Neutrophil (primary cell): ENCODE results near the gene CDT1.

Experiments
- H3K27ac ChIP-seq: fragments of 200-600 bp; sonication (generic); 2 replicates; pipeline ENCODE4 v1.5.1; 2016; ENCODE audit warnings: mild to moderate bottlenecking, moderate library complexity
- H3K27me3 ChIP-seq: fragments of 200-600 bp; sonication (generic); 2 replicates; pipeline ENCODE4 v1.6.0; 2016; ENCODE audit warnings: mild to moderate bottlenecking
- H3K36me3 ChIP-seq: fragments of 200-600 bp; sonication (generic); 2 replicates; pipeline ENCODE4 v1.5.1; 2017
- H3K4me1 ChIP-seq, 2 experiments: fragments of 200-600 bp in 1 of 2; sonication (generic) in 1 of 2; 1 replicate in 1 of 2; 2 replicates in 1 of 2; pipeline versions ENCODE4 v1.5.1 to v1.6.1; 2013 to 2016; ENCODE audit warnings: low read depth in 1 of 2, low read length in 1 of 2, mild to moderate bottlenecking in 1 of 2, moderate library complexity in 1 of 2; ENCODE audit not compliant: control insufficient read depth in 1 of 2, insufficient read depth in 1 of 2
- H3K4me3 ChIP-seq, 2 experiments: fragments of 200-600 bp in 1 of 2; sonication (generic) in 1 of 2; 1 replicate in 1 of 2; 2 replicates in 1 of 2; pipeline ENCODE4 v1.5.1; 2013 to 2016; ENCODE audit warnings: low read depth in 1 of 2, low read length in 1 of 2, mild to moderate bottlenecking in 1 of 2, moderate library complexity in 1 of 2
- H3K9me3 ChIP-seq: fragments of 200-600 bp; sonication (generic); 2 replicates; pipeline ENCODE4 v1.5.1; 2016
- TF ChIP-seq, protein P1 (sequence below): fragments of 200-600 bp; sonication (generic); IDR thresholded peaks from 2 replicates; pipeline ENCODE4 v1.5.1; 2016; ENCODE audit warnings: antibody characterized with exemption

The CDT1 gene

DNA sequence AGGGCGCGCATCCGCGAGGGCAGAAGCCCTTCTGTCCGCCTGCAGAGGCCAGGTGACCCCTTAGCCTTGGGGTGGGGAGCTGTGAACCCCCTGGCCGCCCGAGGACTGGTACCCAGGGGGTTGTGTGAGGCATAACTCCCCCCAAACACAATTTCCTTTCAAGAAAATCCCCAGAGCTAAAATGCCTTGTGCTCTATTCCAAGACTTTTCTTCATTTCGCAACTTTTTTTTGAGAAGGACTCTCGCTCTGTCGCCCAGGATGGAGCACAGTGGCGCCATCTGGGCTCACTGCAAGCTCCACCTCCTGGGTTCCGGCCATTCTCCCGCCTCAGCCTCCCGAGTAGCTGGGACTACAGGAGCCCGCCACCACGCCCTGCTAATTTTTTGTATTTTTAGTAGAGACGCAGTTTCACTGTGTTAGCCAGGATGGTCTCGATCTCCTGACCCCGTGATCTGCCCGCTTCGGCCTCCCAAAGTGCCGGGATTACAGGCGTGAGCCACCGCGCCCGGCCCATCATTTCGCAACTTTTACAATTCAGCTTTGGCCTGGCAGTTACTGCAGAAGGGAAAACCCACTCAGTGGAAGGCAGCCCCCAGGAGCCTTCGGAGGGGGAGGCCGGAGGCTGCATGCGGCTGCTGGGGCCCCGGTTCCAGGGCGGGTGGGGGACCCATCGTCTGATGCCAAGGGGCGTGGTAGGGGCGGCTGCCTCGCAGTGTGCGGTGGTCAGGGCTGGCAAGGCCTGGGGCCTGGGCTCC lies 9.1 kb downstream of the CDT1 start:
- Histone ChIP-seq H3K4me3 (peak overlapping the region; percentile 85), H3K27me3 (no peaks in the 10 kb centered on the region), H3K27ac (peak overlapping the region; percentile 82), H3K4me1 (peaks cover 33 to 40% of the 10 kb centered on the region in 2 experiments), H3K36me3 (peaks cover 49% of the 10 kb centered on the region), H3K9me3 (no peaks in the 10 kb centered on the region)
- TF ChIP-seq, protein P1, sequence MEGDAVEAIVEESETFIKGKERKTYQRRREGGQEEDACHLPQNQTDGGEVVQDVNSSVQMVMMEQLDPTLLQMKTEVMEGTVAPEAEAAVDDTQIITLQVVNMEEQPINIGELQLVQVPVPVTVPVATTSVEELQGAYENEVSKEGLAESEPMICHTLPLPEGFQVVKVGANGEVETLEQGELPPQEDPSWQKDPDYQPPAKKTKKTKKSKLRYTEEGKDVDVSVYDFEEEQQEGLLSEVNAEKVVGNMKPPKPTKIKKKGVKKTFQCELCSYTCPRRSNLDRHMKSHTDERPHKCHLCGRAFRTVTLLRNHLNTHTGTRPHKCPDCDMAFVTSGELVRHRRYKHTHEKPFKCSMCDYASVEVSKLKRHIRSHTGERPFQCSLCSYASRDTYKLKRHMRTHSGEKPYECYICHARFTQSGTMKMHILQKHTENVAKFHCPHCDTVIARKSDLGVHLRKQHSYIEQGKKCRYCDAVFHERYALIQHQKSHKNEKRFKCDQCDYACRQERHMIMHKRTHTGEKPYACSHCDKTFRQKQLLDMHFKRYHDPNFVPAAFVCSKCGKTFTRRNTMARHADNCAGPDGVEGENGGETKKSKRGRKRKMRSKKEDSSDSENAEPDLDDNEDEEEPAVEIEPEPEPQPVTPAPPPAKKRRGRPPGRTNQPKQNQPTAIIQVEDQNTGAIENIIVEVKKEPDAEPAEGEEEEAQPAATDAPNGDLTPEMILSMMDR = no peak

DNA sequence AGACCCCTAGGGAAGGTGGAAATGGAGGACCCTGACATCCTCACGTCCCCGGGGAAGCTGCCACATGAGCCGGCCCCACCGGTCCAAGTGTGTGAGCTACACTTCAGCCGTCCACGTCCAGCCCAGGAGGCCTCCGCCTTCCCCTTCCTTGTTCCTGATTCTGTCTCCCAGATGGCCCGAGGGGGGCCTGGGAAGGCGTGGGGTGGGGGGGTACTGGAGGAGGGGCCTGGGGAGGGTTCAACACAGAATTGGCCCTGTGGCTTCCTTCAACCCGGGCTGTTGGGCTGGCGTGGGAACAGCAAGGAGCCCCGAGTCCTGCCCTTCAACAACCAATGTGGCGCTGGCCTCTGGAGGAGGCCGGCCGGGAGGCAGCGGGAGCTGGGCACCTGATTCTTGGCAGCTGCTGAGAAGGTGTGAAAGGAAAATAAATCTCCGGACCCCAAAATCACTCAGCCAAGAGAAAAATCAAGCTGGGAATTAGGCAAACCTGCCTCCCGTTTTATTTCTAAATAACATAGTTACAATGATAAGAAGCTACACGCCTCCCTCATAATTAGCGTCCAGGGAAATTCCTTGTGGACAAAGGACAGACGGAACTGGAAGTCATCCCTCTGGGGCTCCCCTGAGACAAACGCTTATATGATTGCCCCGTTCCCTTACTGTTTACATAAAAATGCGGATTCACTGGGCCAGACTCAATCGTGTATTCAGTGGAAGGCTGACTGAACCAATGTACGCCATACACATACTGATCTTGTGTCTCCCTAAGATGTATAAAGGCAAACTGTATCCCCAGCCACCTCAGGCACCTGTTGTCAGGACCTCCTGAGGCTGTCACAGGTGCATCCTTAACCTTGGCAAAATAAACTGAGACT lies 9.9 kb downstream of the CDT1 start:
- H3K4me3 ChIP-seq = no peak overlapping the region
- peak overlapping the region; percentile 82 for H3K27ac ChIP-seq
- H3K36me3 ChIP-seq = peaks cover 53% of the 10 kb centered on the region
- H3K4me1 ChIP-seq = peaks cover 33 to 40% of the 10 kb centered on the region in 2 experiments
- no peaks in the 10 kb centered on the region for H3K9me3 ChIP-seq
- TF ChIP-seq, protein P1 = no peak
- no peaks in the 10 kb centered on the region for H3K27me3 ChIP-seq

DNA sequence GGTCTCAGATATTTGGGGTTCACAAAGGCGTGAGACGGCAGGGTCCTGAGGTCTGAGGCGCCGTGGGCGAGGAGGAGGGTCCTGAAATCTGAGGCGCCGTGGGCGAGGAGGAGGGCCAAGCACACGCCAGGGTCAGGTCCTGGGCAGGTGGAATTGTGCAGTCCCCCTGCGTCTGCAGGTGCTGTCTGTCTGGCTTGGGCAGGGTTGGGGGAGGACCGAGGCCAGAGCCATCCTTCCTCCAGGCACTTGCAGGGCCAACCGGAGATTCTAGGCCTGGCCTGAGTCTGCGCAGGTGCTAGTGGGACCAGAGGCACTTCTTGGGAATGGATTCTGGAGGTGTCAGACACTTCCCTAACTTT lies 10.5 kb downstream of the CDT1 start:
- Histone ChIP-seq H3K27me3 (no peaks in the 10 kb centered on the region), H3K4me1 (peaks cover 33 to 40% of the 10 kb centered on the region in 2 experiments), H3K27ac (no peak overlapping the region), H3K36me3 (peaks cover 57% of the 10 kb centered on the region), H3K9me3 (no peaks in the 10 kb centered on the region), H3K4me3 (no peak overlapping the region)
- TF ChIP-seq, protein P1 = no peak

DNA sequence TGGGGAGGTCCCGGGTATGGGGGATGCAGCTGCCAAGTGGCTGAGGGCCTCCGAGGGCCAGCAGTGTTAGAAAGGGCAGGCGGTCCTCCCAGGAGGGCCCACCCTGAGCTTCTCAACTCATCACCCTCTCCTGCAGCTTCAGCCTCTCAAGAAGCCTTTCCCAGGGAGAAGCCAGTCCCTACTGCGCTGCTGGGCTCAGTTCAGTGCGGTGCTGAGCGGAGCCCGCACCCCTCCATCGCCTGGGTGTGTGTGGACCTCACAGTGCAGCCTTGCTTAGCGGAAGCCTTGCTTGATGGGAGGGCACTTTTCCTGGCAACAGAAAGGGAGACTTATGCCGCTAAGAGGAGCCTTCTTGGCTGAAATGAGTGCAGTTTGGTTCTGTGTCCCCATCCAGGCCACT lies 11.6 kb downstream of the CDT1 start:
- peaks cover 60% of the 10 kb centered on the region for H3K36me3 ChIP-seq
- no peak overlapping the region for H3K4me3 ChIP-seq
- TF ChIP-seq, protein P1 = no peak
- H3K27ac ChIP-seq = peak overlapping the region; percentile 8
- H3K4me1 ChIP-seq = peaks cover 28 to 34% of the 10 kb centered on the region in 2 experiments
- no peaks in the 10 kb centered on the region for H3K27me3 ChIP-seq
- no peaks in the 10 kb centered on the region for H3K9me3 ChIP-seq

DNA sequence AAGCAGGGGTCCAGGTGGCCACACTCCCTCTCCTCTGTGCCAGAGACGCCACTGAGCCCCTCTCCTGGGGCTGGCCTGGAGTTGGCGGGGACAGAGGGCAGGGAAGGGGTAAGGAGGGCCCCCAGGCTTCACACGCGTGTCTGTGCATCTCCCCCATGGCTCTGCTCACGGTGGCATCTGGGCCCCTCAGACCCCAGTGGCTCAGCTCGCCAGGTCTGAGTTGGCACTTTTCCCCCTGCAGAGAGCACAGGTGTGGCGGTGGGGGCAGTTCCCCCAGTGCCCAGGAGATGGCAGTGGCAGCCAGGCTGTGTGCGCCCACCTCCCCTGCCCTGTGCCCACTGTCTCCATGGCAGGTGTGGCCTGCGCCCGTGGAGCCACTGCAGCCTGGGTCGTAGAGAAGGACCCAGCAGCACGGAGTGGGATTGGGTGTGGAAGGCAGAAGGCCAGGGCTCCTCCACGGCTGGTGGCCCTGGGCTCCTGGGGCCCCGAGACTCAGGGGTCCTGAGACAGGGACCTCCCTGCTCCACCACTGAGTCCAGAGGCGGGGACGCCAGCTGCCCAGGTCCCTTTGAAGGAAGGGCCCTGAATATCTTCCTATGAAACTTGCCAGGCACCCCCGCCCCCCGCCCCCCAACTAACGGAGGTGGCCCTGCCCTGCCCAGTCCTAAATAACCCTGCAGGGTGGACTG lies 12.5 kb downstream of the CDT1 start:
- H3K27ac ChIP-seq = no peak overlapping the region
- no peaks in the 10 kb centered on the region for H3K9me3 ChIP-seq
- H3K27me3 ChIP-seq = no peaks in the 10 kb centered on the region
- no peak overlapping the region for H3K4me3 ChIP-seq
- H3K4me1 ChIP-seq = peaks cover 20 to 26% of the 10 kb centered on the region in 2 experiments
- TF ChIP-seq, protein P1 = peak; percentile 38
- H3K36me3 ChIP-seq = peaks cover 68% of the 10 kb centered on the region
